PC-3 (cell line): ENCODE measurements around the gene NLN.

Source experiments
- EZH2phosphoT487 ChIP-seq: fragments of 300-600 bp; sonication (generic); IDR thresholded peaks from 2 replicates; pipeline ENCODE4 v1.6.1; 2018; ENCODE audit warnings: mild to moderate bottlenecking, antibody characterized with exemption, low read length, borderline replicate concordance
- TF ChIP-seq, protein P1 (sequence below): fragments of 300-600 bp; sonication (generic); conservative IDR thresholded peaks from 2 replicates; pipeline ENCODE4 v1.5.1; 2017; ENCODE audit warnings: antibody characterized with exemption, low read depth, mild to moderate bottlenecking, low read length

DNA sequence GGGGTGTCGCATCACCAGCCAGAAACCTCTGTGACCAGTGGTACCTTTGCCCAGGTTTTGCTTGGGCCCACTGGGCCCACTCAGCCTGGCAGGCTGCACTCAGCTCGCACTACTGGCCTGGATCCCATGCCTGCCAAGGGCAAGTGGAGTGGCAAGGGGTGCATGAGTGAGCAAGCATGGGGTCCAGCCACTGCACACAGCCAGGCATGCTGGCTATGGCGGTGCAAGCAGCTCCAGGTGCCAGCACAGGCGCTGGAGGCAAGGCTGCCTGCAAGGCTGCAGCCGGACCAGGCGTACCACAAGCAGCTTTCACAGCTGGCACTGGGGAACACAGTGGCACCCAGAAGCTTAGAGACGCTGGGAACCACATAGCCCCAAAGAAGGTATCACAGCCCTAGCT is 80.1 kb downstream of the NLN start:
- TF ChIP-seq, protein P1, sequence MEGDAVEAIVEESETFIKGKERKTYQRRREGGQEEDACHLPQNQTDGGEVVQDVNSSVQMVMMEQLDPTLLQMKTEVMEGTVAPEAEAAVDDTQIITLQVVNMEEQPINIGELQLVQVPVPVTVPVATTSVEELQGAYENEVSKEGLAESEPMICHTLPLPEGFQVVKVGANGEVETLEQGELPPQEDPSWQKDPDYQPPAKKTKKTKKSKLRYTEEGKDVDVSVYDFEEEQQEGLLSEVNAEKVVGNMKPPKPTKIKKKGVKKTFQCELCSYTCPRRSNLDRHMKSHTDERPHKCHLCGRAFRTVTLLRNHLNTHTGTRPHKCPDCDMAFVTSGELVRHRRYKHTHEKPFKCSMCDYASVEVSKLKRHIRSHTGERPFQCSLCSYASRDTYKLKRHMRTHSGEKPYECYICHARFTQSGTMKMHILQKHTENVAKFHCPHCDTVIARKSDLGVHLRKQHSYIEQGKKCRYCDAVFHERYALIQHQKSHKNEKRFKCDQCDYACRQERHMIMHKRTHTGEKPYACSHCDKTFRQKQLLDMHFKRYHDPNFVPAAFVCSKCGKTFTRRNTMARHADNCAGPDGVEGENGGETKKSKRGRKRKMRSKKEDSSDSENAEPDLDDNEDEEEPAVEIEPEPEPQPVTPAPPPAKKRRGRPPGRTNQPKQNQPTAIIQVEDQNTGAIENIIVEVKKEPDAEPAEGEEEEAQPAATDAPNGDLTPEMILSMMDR: no peak
- TF ChIP-seq EZH2phosphoT487: no peak
